Activated CD4-positive, alpha-beta T cell treated with anti-CD3 and anti-CD28 coated beads for 24 hours (primary cell): ENCODE results near the gene TSC22D2.
A peak's percentile ranks its signal among the peaks of the same experiment; 100 is the strongest.

Experiments
- DNase-seq, 2 donors: peaks; one replicate each; pipeline ENCODE4 v3.0.0-alpha.2; 2020; ENCODE audit warnings: low read depth in 2 of 2

The TSC22D2 gene

GRCh38 chr3:150408221-150409124 is at the start of gene TSC22D2:
Gene TSC22D2, plus strand, starts transcription at chr3:150408298. Its CDS starts 1,053 bp downstream, at chr3:150409351.
- DNase-seq: peak; percentile 95 to 97

- no peak for DNase-seq
Measured at GRCh38 chr3:150359381-150359780, 48.7 kb upstream of the TSC22D2 start.

GRCh38 chr3:150360966-150361365 is 47.1 kb upstream of the TSC22D2 start:
- no peak for DNase-seq

- no peak for DNase-seq
Measured at GRCh38 chr3:150362515-150363302, 45.4 kb upstream of the TSC22D2 start.

GRCh38 chr3:150363420-150363819 is 44.7 kb upstream of the TSC22D2 start:
- no peak for DNase-seq

GRCh38 chr3:150365132-150365604 is 42.9 kb upstream of the TSC22D2 start:
- no peak for DNase-seq

GRCh38 chr3:150367757-150368156 is 40.3 kb upstream of the TSC22D2 start:
- DNase-seq: no peak

- no peak for DNase-seq
Measured at GRCh38 chr3:150370122-150370602, 37.9 kb upstream of the TSC22D2 start.

- no peak for DNase-seq
Measured at GRCh38 chr3:150370999-150371398, 37.1 kb upstream of the TSC22D2 start.

- DNase-seq: no peak
Measured at GRCh38 chr3:150371741-150372254, 36.3 kb upstream of the TSC22D2 start.

- no peak for DNase-seq
Measured at GRCh38 chr3:150372320-150372719, 35.8 kb upstream of the TSC22D2 start.

GRCh38 chr3:150372722-150373121 is 35.4 kb upstream of the TSC22D2 start:
- no peak for DNase-seq

GRCh38 chr3:150373234-150373875 is 34.7 kb upstream of the TSC22D2 start:
- no peak for DNase-seq

GRCh38 chr3:150374975-150375374 is 33.1 kb upstream of the TSC22D2 start:
- DNase-seq: no peak

GRCh38 chr3:150376001-150376848 is 31.9 kb upstream of the TSC22D2 start:
- no peak for DNase-seq

- no peak for DNase-seq
Measured at GRCh38 chr3:150377601-150378300, 30.3 kb upstream of the TSC22D2 start.

GRCh38 chr3:150378301-150378748 is 29.8 kb upstream of the TSC22D2 start:
- DNase-seq: no peak

GRCh38 chr3:150379469-150379868 is 28.6 kb upstream of the TSC22D2 start:
- DNase-seq: no peak

GRCh38 chr3:150384296-150385212 is 23.5 kb upstream of the TSC22D2 start:
- peak in 1 of 2 donors; percentile 19 for DNase-seq
